HL-60/S4 treated with retinoic acid at 250 ng/mL for 4 days and 3 days (cell line): ENCODE data around the gene GSE1.

Experiments used
- in situ Hi-C: fragments of 300-500 bp; cut with MboI; formaldehyde crosslinking; loops from 2 replicates; pipeline ENCODE4 v1.7.0; 2022; ENCODE audit warnings: low sequenced_read_pairs

The GSE1 gene

DNA sequence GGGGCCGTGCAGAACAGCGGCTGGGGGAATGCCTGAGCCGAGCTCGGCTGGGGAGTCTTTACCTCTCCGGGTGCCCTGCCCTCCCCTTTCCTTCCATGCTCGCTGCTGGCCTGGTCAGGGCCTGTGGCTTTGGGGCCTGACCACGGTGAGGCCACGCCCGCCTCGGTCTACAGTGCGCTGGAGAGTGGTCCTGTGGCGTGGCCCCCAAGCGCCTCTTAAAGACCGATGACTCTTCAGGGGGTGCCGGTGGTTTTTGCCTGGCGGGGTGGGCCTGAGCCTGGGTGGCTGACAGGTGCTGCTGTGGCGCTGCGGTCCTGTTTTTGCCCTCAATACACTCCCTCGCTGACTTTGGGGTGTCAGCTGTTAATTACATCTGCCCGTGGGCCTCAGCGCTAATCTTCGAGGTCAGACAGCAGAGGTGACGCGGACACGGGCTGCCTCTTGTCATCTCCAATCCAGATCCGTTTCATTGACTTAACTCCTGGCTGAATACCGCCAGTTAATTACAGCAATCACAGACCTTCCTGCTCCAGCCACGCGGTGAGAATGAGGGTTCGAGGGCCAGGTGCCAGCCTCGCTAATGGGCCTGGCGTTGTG is 29.7 kb downstream of the GSE1 start:
- in situ Hi-C loops: no loop called here

DNA sequence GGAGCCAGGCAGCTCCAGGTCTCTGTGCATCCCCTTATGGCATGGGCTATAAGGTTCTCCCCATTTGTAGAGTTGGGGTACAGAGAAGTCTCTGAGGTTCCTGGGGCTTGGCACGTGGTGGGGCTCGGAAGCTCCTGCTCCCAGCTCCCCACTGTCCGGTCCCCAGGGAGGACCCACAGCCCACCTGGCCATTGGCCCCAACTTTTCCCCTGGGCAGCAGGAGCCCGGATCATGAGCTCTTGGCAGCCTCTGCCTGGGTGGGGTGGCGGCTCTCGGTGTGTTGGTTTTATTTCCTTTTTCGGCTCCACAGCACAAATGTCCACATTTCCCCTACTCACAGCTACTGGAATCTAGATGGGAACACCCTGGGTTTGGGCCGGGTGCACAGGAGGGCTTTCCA is 30.5 kb downstream of the GSE1 start:
- in situ Hi-C loops: no loop called here

DNA sequence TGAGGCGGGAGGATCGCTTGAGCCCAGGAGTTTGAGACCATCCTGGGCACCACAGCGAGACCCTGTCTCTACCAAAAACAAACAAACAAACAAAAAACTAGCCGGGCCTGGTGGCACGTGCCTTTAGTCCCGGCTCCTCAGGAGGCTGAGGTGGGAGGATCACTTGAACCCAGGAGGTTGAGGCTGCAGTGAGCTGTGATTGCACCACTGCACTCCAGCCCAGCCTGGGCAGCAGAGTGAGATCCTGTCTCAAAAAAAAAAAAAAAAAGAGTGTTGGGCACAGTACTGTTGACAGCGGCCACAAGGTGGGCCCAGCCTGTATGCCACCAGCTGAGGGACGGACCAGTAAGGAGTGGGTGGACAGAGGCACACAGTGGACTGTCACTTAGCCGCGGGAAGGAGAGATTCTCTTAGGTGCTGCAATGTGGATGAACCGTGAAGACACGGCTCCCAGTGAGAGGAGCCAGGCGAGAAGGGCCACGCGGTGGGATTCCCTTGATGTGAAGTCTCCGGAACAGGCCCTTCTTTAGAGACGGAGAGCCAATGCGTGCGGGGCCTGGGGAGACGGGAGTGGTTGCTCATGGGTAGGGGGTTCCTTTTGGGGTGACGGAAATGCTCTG is 31.1 kb downstream of the GSE1 start:
- in situ Hi-C loops: no loop called here

DNA sequence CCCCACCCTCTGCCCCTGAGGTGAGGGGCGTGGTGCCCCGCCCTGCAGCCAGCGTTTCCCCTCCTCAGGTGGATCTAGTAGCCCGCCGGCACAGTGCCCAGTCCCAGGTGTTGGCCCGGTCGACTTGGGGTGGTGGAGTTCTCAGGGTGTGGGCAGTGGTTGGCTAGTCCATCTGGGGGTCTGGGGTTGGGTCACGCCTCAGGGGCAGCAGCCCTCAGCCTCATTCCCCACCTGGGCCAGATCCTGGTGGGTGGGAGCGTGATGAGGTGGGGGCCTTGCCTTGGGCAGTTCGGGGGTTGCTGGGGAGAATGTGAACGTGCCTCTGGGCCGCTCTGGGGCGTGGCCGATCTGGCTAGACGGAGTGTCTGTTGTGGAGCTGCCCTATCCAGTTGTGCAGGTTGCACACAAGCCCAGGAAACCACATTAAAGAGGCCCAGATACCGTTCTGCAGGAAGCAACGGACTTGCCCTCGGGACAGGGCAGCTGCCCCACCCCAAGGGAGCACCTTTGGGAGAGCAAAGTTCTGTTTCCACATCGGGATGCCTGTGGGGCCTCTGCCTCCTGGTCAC is 32.0 kb downstream of the GSE1 start:
- in situ Hi-C loops: no loop called here

DNA sequence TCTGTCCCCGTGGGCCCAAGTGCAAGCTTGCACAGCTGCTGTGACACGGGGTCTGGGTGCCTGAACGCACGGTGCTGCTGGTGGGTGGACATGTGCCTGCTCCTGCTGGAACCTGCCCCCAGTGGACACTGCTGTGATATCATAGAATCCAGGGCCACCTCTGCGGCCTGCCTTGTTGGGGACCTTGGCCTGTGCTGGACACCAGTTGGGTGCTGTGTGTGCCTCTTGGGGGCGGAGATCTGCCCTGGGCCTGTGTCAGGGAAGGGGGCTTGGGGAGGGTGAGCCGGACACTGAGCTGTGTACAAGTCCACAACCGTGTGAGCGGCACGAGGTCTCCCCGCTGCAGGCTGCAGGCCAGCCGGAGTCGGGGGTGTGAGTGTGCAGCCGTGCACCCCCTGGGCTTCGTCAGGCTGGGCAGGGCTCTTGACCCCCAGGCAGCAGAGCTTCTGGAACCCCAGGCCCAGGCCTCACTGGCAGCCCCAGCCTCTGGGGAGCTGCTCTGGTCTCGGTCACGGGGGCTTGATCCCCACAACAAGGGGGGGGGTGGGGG is 33.3 kb downstream of the GSE1 start:
- in situ Hi-C loops: no loop called here

DNA sequence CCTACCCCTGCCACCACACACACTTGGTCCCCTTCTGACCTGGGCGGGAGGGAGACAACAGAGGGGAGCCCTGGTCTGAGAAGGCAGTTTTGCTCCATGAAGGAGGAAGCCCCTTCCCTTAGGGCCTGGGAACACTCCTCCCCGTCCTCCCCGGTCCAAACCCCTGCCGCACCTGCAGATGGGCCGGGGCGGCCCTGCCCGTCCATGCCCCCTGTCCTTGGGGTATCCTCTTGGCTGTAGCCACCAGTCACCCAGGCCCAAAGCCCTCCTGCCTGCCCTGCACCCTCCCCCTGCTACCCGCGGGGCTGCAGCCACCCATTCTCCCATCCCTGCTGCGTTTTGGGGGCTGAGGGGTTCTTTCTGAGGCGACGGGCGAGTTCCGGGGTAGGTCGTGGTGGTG is 33.9 kb downstream of the GSE1 start:
- in situ Hi-C loops: no loop called here

DNA sequence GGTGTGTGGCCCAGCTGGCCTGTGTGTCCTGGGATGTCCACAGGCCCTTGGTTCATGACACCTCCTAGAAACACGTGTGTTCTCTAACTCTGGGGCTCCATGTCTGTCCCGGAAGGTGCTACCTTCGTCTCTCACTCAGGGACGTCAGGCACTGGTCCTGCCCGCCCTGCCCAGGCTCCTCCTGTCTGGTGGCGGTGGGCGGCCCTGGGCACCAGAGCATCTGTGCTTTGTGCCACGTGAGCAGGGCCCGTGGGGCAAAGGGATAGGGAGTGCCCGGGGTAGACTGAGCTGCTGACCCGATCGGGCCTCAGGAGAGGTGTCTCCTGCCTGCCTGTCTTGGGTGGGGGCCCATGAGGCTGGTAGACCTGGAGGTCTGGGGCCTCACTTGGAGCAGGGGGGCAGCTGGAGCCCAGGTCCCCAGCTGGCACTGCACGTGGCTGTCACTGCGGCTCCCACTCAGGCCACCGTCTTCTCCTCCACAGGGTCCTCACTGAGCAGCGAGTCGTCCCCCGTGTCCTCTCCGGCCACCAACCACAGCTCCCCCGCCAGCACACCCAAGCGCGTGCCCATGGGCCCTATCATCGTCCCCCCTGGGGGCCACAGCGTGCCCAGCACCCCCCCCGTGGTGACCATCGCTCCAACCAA is 35.1 kb downstream of the GSE1 start:
- in situ Hi-C loops: no loop called here

DNA sequence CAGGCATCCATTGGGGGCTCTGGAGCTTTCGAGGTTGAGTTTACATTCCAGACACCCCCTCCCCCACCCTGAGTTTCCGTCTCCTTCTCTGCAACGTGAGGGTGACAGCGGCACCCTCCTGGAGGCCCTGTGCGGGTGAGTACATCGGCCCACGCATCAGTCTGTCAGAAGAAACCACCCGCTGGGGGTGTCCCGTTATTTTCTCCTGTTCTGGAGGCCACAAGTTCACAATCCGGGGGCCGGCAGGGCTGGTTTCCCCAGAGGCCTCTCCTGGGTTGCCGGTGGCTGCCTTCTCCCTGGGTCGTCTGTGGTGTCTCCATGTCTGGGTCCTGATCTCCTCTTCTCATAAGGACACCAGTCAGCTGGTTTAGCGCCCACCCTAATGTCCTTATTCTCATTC is 35.7 kb downstream of the GSE1 start:
- in situ Hi-C loops: no loop called here

DNA sequence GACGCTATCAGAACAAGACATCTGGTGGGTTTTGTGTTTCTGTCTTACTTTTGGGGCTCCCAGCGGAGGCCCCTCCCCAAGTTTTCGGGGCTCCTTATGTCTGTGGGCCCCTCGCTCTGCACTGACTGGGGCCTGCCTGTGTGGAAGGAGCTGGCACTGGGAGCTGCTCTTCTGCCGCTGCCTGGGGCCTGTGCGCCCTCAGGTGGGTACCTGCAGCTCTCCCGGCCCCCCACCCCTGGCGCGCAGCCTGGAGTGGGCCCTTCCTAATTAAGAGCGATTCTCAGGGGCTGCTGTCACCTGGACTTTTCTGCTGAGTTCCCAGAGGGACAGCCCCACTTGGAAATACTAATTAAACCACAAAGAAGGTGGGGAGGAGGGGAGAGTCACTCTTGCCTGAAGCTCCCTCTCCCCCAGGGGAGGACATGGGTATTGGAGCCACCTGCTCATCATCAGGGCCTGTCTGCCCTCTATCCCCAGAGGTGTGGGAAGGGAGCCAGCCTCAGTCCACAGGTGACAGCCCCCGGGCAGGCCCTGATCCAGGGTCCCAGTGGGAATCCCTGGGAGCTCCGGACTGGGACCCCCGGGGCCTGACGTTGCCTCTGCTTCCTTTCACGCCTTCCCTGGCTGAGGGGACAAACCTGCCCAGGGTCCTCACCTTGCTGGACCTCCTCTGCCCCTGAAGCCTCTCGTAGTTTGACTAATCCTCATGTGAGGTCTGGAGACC is 36.5 kb downstream of the GSE1 start:
- in situ Hi-C loops: no loop called here

DNA sequence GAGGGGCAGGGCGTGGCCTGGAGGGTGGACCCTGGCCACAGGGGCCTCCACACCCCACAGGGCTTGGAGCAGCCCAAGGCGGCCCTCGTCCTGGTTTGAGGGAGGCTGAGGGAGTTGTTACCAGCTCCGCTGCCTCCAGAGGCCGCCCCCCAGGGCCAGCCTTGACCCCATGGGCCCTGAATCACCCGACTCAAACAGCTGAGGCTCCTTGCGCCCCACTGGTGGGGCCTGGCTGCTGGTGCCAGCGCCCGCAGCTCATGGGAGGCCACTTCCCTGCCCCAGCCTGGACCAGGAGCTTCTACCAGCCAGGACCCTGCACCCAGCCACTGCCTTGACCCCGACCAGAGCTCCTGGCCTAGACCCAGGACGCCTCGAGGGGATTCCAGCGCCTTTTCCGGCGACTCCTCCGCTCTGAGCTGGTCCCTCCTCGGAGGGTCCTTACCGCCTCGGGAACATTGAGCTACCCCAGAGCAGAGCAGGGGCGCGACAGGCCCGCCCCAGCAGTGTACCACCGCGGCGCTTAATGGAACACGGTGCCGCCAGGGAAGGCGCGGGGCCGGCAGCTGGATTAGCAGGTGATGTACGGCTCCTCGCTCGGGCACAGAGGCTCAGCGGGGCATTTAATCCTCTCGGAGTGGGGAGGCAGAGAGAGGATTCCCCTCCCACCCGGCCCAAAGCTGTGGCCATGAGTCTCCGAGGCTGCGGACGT is 37.2 kb downstream of the GSE1 start:
- in situ Hi-C loops: no loop called here

DNA sequence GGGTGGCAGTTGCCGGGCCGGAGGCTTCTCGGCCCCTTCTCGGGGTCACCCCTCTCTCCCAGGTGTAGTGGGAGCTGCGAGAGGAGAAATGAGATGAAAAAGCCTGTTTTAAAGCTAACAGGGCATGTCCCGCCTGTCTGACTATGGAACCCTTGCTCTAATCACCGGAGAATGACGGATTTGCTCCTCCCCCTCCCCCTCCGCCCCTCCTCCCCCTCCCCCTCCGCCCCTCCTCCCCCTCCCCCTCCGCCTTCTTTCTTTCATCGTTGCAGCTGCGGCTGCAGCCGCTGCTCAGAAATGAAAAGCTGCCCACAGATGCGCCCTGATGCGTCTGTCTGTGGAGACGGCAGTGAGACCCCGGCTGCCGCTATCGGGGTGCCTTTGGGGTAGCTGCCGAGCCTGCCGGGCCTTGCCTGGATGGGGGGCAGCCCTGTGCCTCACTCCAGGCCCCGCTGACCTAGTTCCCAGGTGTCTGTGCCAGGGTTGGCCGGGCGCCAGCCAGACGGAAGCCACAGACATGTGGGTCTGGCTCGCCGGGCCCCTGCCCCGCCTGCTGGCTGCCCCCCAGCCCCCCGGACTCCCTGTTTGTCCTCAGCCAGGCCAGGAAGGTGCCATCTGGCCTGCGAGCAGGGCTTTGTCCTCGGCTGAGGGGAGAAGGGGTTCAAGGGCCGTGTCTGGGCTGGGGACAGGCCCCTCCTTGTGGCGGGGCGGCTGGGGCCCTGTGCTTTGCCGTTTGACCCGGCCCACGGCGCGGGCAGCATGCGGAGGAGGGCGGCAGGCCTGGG is 37.9 kb downstream of the GSE1 start:
- in situ Hi-C loops: no loop called here

DNA sequence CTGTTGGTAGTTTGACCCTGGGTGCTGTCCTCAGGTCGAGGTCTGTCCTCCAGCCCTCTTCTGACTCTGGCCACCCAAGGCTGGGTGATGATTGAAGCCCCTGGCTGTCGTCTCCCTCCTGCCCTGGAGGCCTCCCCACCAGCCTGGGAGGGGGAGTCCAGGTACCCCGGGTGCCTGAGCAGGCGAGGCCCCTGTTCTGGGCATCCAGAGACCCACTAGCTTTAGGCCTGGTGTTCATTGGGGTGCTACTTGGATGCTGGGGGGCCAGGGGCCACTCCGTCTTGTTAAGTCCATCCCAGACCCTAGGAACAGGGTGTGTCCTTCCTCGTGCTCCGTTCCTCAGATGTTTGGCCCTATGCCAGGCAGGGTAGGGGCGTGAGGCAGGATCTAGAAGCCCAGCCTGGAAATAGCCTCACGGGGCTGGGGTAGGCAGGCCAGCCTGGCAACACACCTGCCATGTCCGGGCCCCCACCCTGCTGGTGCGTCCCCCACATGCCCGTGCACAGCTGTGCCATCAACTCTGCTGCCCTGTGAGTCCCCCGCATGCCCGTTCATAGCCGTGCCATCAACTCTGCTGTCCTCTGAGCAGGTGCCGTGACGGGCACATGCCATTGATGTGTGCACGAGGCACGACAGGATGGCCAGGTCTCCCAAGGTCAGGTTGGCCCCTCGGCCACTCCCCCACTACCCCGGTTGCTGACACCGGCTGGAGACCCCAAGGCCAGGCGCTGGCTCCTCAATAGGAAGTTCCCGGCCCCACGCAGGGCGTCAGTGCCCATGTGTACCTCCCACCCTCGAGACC is 38.7 kb downstream of the GSE1 start:
- in situ Hi-C loops: no loop called here

DNA sequence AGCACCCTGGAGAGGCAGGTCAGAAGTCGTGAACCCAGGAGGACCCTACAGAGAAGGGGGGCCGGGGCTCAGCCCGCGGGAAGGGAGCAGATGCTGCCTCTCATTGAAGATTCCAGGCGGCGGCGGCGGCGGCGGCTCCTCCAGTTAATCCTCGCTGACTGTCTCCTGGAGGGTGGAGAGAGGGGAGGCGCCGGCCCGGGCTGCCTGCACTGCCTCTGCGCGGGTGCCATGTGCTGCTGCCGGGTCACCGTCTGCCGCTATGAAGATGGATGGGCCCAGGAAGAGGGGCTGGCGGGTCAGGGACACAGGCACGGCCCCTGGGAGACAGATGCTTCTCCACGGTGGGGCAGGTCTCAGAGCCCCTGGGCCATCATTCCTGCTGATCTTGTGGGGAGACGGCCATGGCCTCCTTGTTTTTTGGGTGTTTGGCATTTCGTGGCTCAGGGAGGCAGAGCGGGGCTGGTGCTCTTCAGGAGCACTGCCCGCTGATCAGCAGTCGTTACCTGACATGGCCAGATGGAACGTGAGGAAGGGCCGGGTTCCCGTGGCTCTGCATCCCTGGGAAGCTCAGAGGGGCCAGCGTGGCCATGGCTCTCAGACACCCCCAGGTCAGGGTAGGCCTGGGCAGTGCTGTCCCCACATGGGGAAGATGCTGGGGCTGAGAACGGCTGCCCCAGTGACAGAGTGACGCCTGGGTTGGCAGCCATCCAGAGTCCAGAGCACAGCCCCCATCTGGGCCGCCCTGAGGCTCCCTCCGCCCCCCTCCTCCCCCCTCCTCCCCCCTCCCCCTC is 39.5 kb downstream of the GSE1 start:
- in situ Hi-C loops: no loop called here

DNA sequence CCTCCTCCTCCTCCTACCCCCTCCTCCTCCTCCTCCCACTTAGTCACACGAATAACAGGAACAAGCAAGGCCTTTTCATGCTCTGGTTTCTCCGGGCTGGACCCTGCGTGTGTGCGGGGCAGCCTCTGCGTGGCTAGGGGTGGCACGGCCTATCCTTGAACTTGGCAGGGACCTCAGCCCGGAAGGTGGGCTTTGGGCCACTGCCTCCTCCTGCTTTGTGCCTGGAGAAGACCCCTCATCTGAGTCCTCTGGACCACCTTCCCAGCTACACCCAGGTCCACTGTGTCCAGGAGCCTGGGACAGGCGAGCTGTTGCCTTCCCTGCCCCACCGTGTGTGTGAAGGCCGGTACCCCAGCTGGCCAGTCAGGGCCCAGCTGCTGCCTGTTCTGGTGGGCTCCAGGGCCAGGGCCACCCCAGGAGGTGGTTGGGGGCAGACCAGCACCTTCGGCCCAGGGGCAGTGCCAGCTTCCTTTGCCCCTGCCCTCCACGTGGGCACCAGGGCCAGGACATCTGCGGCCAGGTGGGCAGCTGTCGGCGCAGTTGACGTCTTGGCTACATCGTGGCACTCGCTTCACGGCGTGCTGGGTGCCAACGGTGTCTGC is 40.3 kb downstream of the GSE1 start:
- in situ Hi-C loops: no loop called here

DNA sequence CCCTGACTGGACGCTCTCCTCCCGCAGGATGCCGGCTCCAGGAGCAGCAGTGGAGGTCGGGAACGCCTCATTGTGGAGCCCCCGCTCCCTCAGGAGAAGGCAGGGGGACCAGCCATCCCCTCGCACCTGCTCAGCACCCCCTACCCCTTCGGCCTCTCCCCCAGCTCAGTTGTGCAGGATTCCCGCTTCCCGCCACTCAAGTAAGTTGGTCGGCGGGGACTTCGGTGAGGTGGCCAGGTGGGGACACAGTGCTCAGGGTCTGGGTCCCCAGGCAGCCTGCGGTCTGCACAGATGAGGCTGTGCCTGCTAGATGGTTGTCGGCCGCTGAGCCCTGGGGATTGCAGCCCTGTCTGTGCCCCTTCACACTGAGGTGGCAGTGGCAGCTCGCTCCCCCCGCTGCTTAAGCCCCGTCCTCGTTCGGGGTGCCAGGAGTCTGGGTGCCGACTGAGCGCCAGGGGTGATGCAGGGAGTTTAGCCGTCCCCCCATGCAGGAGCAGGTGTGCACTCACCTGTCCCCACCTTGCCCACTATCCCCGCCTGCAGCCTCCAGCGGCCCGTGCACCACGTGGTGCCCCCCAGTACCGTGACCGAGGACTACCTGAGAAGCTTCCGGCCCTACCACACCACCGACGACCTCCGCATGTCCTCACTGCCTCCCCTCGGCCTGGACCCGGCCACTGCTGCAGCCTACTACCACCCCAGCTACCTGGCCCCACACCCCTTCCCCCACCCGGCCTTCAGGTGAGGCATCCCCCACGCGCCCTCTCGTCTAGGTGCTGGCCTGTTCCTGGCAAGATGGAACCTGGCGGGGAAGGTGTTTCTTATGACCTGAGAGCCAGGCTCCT is 41.4 kb downstream of the GSE1 start:
- in situ Hi-C loops: no loop called here

DNA sequence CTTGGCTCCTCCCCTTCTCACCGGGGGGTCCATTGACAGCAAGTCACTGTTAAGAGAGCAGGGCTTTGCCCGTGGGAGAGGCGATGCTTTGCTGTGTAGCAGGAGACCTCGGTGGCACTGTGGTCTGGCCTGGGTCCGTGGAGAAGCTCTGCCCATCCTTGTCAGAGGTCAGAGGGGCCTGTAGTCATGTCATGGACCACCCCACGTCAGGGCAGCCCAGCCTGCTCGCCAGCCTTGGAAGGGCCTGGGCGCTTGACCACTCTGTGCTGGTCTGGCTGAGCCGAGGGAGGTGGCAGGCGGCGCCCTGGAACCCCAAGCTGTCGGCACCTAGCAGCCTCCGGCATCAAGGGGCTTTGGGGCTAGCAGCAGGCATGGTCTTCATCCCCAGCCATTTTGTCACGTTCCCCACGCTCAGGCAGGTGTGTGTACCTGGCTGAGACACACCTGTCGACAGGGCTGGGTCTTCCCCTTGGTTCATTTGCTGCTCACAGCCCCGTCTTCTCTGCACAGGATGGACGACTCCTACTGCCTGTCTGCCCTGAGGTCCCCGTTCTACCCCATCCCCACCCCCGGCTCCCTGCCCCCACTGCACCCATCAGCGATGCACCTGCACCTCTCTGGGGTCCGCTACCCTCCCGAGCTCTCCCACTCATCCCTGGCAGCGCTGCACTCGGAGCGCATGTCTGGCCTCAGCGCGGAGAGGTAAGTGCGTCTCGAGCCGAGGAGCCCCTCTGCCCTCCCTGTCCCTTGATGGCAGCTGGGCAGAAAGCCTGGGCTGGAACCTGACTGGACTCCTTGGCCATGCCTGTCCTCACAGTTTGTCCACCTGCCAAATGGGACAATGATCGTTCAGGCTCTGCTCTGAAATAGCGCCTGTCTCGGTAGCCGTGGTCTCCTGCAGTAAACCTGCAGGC is 42.4 kb downstream of the GSE1 start:
- in situ Hi-C loops: no loop called here
